Activated T-helper 1 cell treated with Interleukin-2 at 50 U/mL for 16 hours (primary cell): ENCODE data around the gene ROR1.

Experiments used
- DNase-seq: peaks from one replicate; pipeline ENCODE4 v3.0.0-alpha.2; 2020; ENCODE audit warnings: low read depth

The ROR1 gene

GRCh38 chr1:64030411-64030810 lies 256.6 kb downstream of the ROR1 start:
- no peak for DNase-seq

GRCh38 chr1:64031236-64031635 lies 257.4 kb downstream of the ROR1 start:
- no peak for DNase-seq

- DNase-seq, result no peak
Measured at GRCh38 chr1:64033667-64034220, 259.9 kb downstream of the ROR1 start.

GRCh38 chr1:64036549-64036948 lies 262.7 kb downstream of the ROR1 start:
- no peak for DNase-seq

- no peak for DNase-seq
Measured at GRCh38 chr1:64038119-64038518, 264.3 kb downstream of the ROR1 start.

- DNase-seq, result no peak
Measured at GRCh38 chr1:64038965-64039364, 265.1 kb downstream of the ROR1 start.

- DNase-seq, result no peak
Measured at GRCh38 chr1:64039390-64039926, 265.6 kb downstream of the ROR1 start.

GRCh38 chr1:64041371-64042131 lies 267.7 kb downstream of the ROR1 start:
- no peak for DNase-seq

- DNase-seq, result no peak
Measured at GRCh38 chr1:64042331-64043100, 268.7 kb downstream of the ROR1 start.

GRCh38 chr1:64043288-64043687 lies 269.5 kb downstream of the ROR1 start:
- no peak for DNase-seq

- DNase-seq, result no peak
Measured at GRCh38 chr1:64043976-64044375, 270.2 kb downstream of the ROR1 start.

- no peak for DNase-seq
Measured at GRCh38 chr1:64046243-64046642, 272.4 kb downstream of the ROR1 start.

GRCh38 chr1:64046891-64047290 lies 273.1 kb downstream of the ROR1 start:
- DNase-seq, result no peak

- DNase-seq, result no peak
Measured at GRCh38 chr1:64047549-64047996, 273.8 kb downstream of the ROR1 start.

- no peak for DNase-seq
Measured at GRCh38 chr1:64049900-64050540, 276.2 kb downstream of the ROR1 start.

GRCh38 chr1:64050601-64051000 lies 276.8 kb downstream of the ROR1 start:
- no peak for DNase-seq

- no peak for DNase-seq
Measured at GRCh38 chr1:64051796-64052195, 278.0 kb downstream of the ROR1 start.

GRCh38 chr1:64052777-64053176 lies 279.0 kb downstream of the ROR1 start:
- DNase-seq, result no peak

GRCh38 chr1:64055310-64055709 lies 281.5 kb downstream of the ROR1 start:
- DNase-seq, result no peak

GRCh38 chr1:64059556-64059955 lies 285.7 kb downstream of the ROR1 start:
- DNase-seq, result no peak

GRCh38 chr1:64060611-64061302 lies 286.9 kb downstream of the ROR1 start:
- DNase-seq, result no peak
